Kidney (tissue), 14 donors: ENCODE results near the gene MAP4. TPM values are rescaled to one million over a fixed set of nuclear protein-coding genes. Genes with fewer than 3 reads are reported as not detected.

Source experiments
- DNase-seq, 5 donors: peaks; one replicate each; pipeline ENCODE4 v3.0.0-alpha.2; 2013 to 2020
- FAIRE-seq: peaks from 2 replicates; lab custom pipeline; 2012; peaks lifted over from hg19 to GRCh38; lab: Jason Lieb, UNC
- H3K27ac ChIP-seq, 2 donors: one replicate each; pipeline ENCODE4 v1.7.0; 2013; ENCODE audit warnings: low read depth in 2 of 2, low read length in 2 of 2, inconsistent platforms in 1 of 2
- H3K27me3 ChIP-seq: one replicate; pipeline ENCODE4 v1.7.1; 2013; ENCODE audit warnings: low read length, inconsistent platforms; ENCODE audit not compliant: control insufficient read depth, insufficient read depth
- H3K36me3 ChIP-seq, 3 donors: one replicate each; pipeline versions ENCODE4 v1.7.0 to v1.7.1; 2013; ENCODE audit warnings: low read length in 3 of 3, control low read depth in 1 of 3, inconsistent platforms in 1 of 3; ENCODE audit not compliant: insufficient read depth in 3 of 3, control insufficient read depth in 2 of 3
- H3K4me1 ChIP-seq, 3 donors: one replicate each; pipeline versions ENCODE4 v1.7.0 to v1.7.1; 2013; ENCODE audit warnings: low read length in 3 of 3, inconsistent platforms in 1 of 3, low read depth in 1 of 3; ENCODE audit not compliant: control insufficient read depth in 2 of 3, insufficient read depth in 2 of 3
- H3K4me3 ChIP-seq, 3 donors: one replicate each; pipeline versions ENCODE4 v1.7.0 to v1.8.1; 2013; ENCODE audit warnings: low read length in 3 of 3, control low read depth in 1 of 3, inconsistent platforms in 1 of 3
- H3K9ac ChIP-seq, 3 donors: one replicate each; pipeline versions ENCODE4 v1.7.0 to v1.7.1; 2013; ENCODE audit warnings: low read length in 3 of 3, control low read depth in 1 of 3, inconsistent platforms in 1 of 3
- H3K9me3 ChIP-seq, 3 donors: one replicate each; pipeline versions ENCODE4 v1.7.0 to v1.7.1; 2013; ENCODE audit warnings: low read length in 3 of 3, control low read depth in 1 of 3, inconsistent platforms in 1 of 3; ENCODE audit not compliant: control insufficient read depth in 2 of 3, insufficient read depth in 1 of 3
- intact Hi-C: fragments of 100-400 bp; cut with DNase I; formaldehyde crosslinking; loops from one replicate; pipeline ENCODE4 v1.11.1; 2022
- polyA plus RNA-seq: library from polyadenylated mRNA; stranded (reverse); fragments of 350-450 nt; fragmentation: Illumina TruSeq; extraction: RNeasy Lipid Tissue Mini Kit (QIAGEN cat#74804); gene quantifications from one replicate; pipeline ENCODE4 v1.2.3, GENCODE V29; 2014; ENCODE audit warnings: low read depth, low replicate concordance; ENCODE audit not compliant: insufficient read depth
- total RNA-seq: library from RNA; stranded (reverse); fragmentation: NEBNext Ultra II Directional; extraction: Animal tissue kit (Norgen Biotek cat#: 25700); gene quantifications from one replicate; pipeline ENCODE4 v1.2.1, GENCODE V29; 2021
- TF ChIP-seq, protein P1 (sequence below): IDR thresholded peaks from 3 replicates; pipeline ENCODE4 v1.5.1; 2012; ENCODE audit warnings: mild to moderate bottlenecking, moderate library complexity, borderline replicate concordance; ENCODE audit not compliant: insufficient read depth; ENCODE audit errors: extremely low read depth
- donor health status: control.
- donor health status: control.
- donor health status: control.
- donor health status: control.
- donor health status: control.
- donor health status: DM: yes; HTN: yes; CAD: no.
- donor health status: Normal renal cell carcinoma (clear cell type).

Gene MAP4
- total and polyA plus RNA-seq, 2 donors from 2014 or later: 69.6 to 239 TPM

DNA sequence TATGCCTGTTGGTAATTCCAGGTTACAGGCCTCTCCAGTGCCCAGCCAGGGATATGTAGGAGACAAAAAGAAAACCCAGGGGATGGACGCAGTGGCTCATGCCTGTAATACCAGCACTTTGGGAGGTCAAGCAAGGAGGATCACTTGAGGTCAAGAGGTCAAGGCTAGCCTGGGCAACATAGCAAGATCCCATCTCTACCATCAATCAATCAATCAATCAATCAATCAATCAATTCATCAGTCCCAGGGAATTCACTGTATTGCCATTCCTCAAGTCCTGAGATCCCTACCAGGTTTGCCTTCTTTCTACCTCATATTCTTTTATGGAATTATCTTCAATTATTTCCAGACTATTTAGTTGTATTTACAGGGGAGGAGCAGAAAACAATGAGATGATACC is 131.0 kb downstream of the MAP4 start:
- FAIRE-seq (no peak), DNase-seq (no peak)
- no peaks in the 10 kb centered on the region for H3K4me1 ChIP-seq
- no peak overlapping the region for H3K9ac ChIP-seq
- intact Hi-C loops: no loop called here
- TF ChIP-seq, protein P1, sequence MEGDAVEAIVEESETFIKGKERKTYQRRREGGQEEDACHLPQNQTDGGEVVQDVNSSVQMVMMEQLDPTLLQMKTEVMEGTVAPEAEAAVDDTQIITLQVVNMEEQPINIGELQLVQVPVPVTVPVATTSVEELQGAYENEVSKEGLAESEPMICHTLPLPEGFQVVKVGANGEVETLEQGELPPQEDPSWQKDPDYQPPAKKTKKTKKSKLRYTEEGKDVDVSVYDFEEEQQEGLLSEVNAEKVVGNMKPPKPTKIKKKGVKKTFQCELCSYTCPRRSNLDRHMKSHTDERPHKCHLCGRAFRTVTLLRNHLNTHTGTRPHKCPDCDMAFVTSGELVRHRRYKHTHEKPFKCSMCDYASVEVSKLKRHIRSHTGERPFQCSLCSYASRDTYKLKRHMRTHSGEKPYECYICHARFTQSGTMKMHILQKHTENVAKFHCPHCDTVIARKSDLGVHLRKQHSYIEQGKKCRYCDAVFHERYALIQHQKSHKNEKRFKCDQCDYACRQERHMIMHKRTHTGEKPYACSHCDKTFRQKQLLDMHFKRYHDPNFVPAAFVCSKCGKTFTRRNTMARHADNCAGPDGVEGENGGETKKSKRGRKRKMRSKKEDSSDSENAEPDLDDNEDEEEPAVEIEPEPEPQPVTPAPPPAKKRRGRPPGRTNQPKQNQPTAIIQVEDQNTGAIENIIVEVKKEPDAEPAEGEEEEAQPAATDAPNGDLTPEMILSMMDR: no peak
- H3K4me3 ChIP-seq: no peak overlapping the region
- no peaks in the 10 kb centered on the region for H3K9me3 ChIP-seq
- no peak overlapping the region for H3K27ac ChIP-seq
- H3K36me3 ChIP-seq: peaks cover 0 to 8% (median 3%) of the 10 kb centered on the region in 3 donors
- no peaks in the 10 kb centered on the region for H3K27me3 ChIP-seq

DNA sequence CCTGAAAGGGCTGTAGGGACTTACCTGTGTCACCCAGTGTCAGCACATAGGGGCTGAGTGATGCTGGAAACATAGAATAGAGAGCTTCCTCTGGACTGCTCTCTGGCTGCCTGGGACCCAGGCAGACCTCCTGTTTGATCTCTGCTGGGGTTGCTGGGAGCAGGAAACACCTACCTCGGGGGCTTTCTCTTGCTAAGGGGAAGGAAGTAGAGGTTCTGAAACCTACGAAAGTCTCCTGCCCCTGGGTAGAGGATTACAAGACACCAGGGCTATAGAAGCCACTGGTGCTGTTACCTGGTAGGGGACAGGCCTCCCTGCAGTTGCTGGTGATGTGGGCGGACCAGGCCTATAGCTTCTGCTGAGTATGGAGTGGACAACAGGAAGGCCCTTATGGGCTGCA is 131.6 kb downstream of the MAP4 start:
- H3K9me3 ChIP-seq: no peaks in the 10 kb centered on the region
- no peaks in the 10 kb centered on the region for H3K27me3 ChIP-seq
- FAIRE-seq (no peak), DNase-seq (no peak)
- no peak overlapping the region for H3K27ac ChIP-seq
- H3K4me1 ChIP-seq: no peaks in the 10 kb centered on the region
- no peak overlapping the region for H3K4me3 ChIP-seq
- TF ChIP-seq, protein P1: no peak
- no peak overlapping the region for H3K9ac ChIP-seq
- H3K36me3 ChIP-seq: peaks cover 0 to 8% (median 3%) of the 10 kb centered on the region in 3 donors
- intact Hi-C loops: no loop called here

DNA sequence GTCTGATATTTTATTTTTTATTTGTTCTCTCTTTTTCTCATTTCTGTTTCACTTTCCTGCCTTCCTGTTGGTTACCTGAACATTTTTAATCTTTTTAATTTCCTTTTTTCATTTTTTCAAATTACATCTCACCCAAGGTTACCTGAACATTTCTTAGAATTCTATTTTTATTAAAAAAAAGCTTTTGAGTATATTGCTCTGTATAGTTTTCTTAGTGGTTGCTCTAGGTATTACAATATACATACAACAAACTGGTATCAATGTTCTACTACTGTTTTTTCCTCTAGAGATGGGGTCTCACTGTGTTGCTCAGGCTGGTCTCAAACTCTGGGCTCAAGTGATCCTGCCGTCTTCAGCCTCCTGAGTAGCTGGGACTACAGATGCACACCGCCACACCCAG is 133.9 kb downstream of the MAP4 start:
- H3K27ac ChIP-seq: no peak overlapping the region
- no peaks in the 10 kb centered on the region for H3K4me1 ChIP-seq
- intact Hi-C loops: no loop called here
- no peaks in the 10 kb centered on the region for H3K9me3 ChIP-seq
- no peak for FAIRE-seq
- H3K36me3 ChIP-seq: peaks cover 0 to 9% (median 3%) of the 10 kb centered on the region in 3 donors
- no peaks in the 10 kb centered on the region for H3K27me3 ChIP-seq
- no peak overlapping the region for H3K9ac ChIP-seq
- TF ChIP-seq, protein P1: no peak
- DNase-seq: no peak
- H3K4me3 ChIP-seq: no peak overlapping the region

DNA sequence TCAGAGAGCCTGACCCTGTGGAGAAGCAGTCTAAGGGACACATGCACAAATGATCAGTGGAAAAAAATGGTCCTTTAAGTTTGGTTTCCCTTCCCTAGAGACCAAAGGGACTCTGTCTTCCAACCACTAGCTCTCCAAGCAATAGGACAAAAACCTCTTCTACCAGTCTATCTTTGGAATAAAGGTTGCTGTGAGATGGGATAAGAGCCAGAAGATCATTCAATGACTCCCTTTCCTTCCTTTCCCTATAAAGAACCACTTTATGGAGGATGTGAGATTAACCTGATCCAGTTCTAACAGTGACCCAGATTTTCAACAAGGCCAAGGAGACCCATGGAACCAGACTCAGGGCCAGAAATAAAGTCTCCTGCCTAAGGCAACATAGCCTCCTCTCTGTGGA is 138.5 kb downstream of the MAP4 start:
- no peak overlapping the region for H3K4me3 ChIP-seq
- TF ChIP-seq, protein P1: no peak
- no peaks in the 10 kb centered on the region for H3K27me3 ChIP-seq
- FAIRE-seq (no peak), DNase-seq (no peak)
- no peaks in the 10 kb centered on the region for H3K9me3 ChIP-seq
- no peak overlapping the region for H3K9ac ChIP-seq
- H3K36me3 ChIP-seq: peaks cover 0 to 28% (median 13%) of the 10 kb centered on the region in 3 donors
- no peak overlapping the region for H3K27ac ChIP-seq
- intact Hi-C loops: no loop called here
- no peaks in the 10 kb centered on the region for H3K4me1 ChIP-seq
